OCI-LY1 (cell line): Measurements from ENCODE around the gene IL12RB1.
A peak's percentile ranks its signal among the peaks of the same experiment; 100 is the strongest.

Experiments used
- H2AFZ ChIP-seq: fragments of 200-600 bp; sonication (generic), shearing (Covaris generic); 2 replicates; pipeline ENCODE4 v1.6.0; 2014; ENCODE audit warnings: antibody characterized with exemption, mild to moderate bottlenecking, low read length
- H3F3A ChIP-seq: fragments of 200-600 bp; sonication (generic), shearing (Covaris generic); 2 replicates; pipeline ENCODE4 v1.6.0; 2014; ENCODE audit warnings: mild to moderate bottlenecking, antibody characterized with exemption, low read length, moderate library complexity; ENCODE audit not compliant: insufficient read depth
- H3K27ac ChIP-seq: fragments of 200-600 bp; sonication (generic); 2 replicates; pipeline ENCODE4 v1.5.1; 2014; ENCODE audit warnings: low read length, mixed run types, mild to moderate bottlenecking, low read depth; ENCODE audit not compliant: poor library complexity, severe bottlenecking
- H3K27me3 ChIP-seq: fragments of 200-600 bp; sonication (generic); 2 replicates; pipeline ENCODE4 v1.6.0; 2014; ENCODE audit warnings: antibody characterized with exemption, mild to moderate bottlenecking, low read length, moderate library complexity; ENCODE audit not compliant: insufficient read depth
- H3K36me3 ChIP-seq: fragments of 200-600 bp; sonication (generic); 2 replicates; pipeline ENCODE4 v1.6.1; 2014; ENCODE audit warnings: mild to moderate bottlenecking, antibody characterized with exemption, low read length, moderate library complexity, mixed read lengths; ENCODE audit not compliant: insufficient read depth
- H3K4me1 ChIP-seq: fragments of 200-600 bp; sonication (generic); 2 replicates; pipeline ENCODE4 v1.5.1; 2014; ENCODE audit warnings: mild to moderate bottlenecking, low read length, moderate library complexity; ENCODE audit not compliant: insufficient read depth, severe bottlenecking
- H3K4me2 ChIP-seq: fragments of 200-600 bp; sonication (generic), shearing (Covaris generic); 2 replicates; pipeline ENCODE4 v1.6.1; 2014; ENCODE audit warnings: low read length
- H3K4me3 ChIP-seq: fragments of 200-600 bp; sonication (generic); 2 replicates; pipeline ENCODE4 v1.5.1; 2014; ENCODE audit warnings: low read length, low read depth, mild to moderate bottlenecking, mixed read lengths; ENCODE audit not compliant: poor library complexity, severe bottlenecking
- H3K79me2 ChIP-seq: fragments of 200-600 bp; shearing (Covaris generic); 2 replicates; pipeline ENCODE4 v1.6.1; 2016; ENCODE audit warnings: mixed run types, low read length, mixed read lengths; ENCODE audit not compliant: insufficient read depth
- H3K9ac ChIP-seq: fragments of 200-600 bp; sonication (generic), shearing (Covaris generic); 2 replicates; pipeline ENCODE4 v1.6.1; 2014; ENCODE audit warnings: mild to moderate bottlenecking, low read length, mixed read lengths
- H3K9me2 ChIP-seq: fragments of 200-600 bp; sonication (generic), shearing (Covaris generic); 2 replicates; pipeline ENCODE4 v1.6.1; 2014; ENCODE audit warnings: low read depth, mild to moderate bottlenecking, low read length, mixed read lengths
- H3K9me3 ChIP-seq: fragments of 200-600 bp; shearing (Covaris generic); 2 replicates; pipeline ENCODE4 v1.6.1; 2014; ENCODE audit warnings: low read length, mixed read lengths
- H4K20me1 ChIP-seq: fragments of 200-600 bp; sonication (generic), shearing (Covaris generic); 2 replicates; pipeline ENCODE4 v1.6.0; 2016; ENCODE audit warnings: mild to moderate bottlenecking, low read length; ENCODE audit not compliant: insufficient read depth
- CTCF ChIP-seq: fragments of 200-600 bp; sonication (generic), shearing (Covaris generic); IDR thresholded peaks from 2 replicates; pipeline ENCODE4 v1.5.1; 2017; ENCODE audit warnings: mild to moderate bottlenecking, antibody characterized with exemption, low read length, moderate library complexity, mixed read lengths
- EZH2 ChIP-seq: fragments of 200-600 bp; sonication (generic), shearing (Covaris generic); IDR thresholded peaks from 2 replicates; pipeline ENCODE4 v1.8.0; 2017; ENCODE audit warnings: borderline replicate concordance, mixed run types, mild to moderate bottlenecking, antibody characterized with exemption, low read length, moderate library complexity, mixed read lengths

Gene IL12RB1

GRCh38 chr19:18020212-18021085 is 66.3 kb downstream of the IL12RB1 start:
- no peaks in the 10 kb centered on the region for H3K9me3 ChIP-seq
- no peaks in the 10 kb centered on the region for H3K9me2 ChIP-seq
- peaks cover 44% of the 10 kb centered on the region for H3K4me1 ChIP-seq
- no peaks in the 10 kb centered on the region for H3K27me3 ChIP-seq
- H3K4me2 ChIP-seq: peak overlapping the region; percentile 86; the same call in 1 of the 2 replicates
- peaks cover 4% of the 10 kb centered on the region; the same call in 1 of the 2 replicates for H3K36me3 ChIP-seq
- H3K4me3 ChIP-seq: no peak overlapping the region
- peak overlapping the region; percentile 92 for H3K27ac ChIP-seq
- H3K9ac ChIP-seq: peak overlapping the region; percentile 88; the same call in 1 of the 2 replicates
- TF ChIP-seq EZH2 (no peak), CTCF (no peak)
- 0 out of 2 replicates have a peak overlapping the region, but pooled peaks have one; percentile 79 for H2AFZ ChIP-seq
- no peaks in the 10 kb centered on the region for H3F3A ChIP-seq
- H4K20me1 ChIP-seq: no peaks in the 10 kb centered on the region
- H3K79me2 ChIP-seq: no peaks in the 10 kb centered on the region

GRCh38 chr19:18017275-18018083 is 69.3 kb downstream of the IL12RB1 start:
- peak overlapping the region; percentile 51 for H3K27ac ChIP-seq
- H3K4me2 ChIP-seq: no peak overlapping the region
- H3K9me2 ChIP-seq: no peaks in the 10 kb centered on the region
- H3K4me3 ChIP-seq: no peak overlapping the region
- H3K27me3 ChIP-seq: no peaks in the 10 kb centered on the region
- no peak overlapping the region for H3K9ac ChIP-seq
- no peaks in the 10 kb centered on the region for H4K20me1 ChIP-seq
- H3K79me2 ChIP-seq: no peaks in the 10 kb centered on the region
- TF ChIP-seq EZH2 (no peak), CTCF (no peak)
- peaks cover 28% of the 10 kb centered on the region for H3K36me3 ChIP-seq
- H2AFZ ChIP-seq: no peak overlapping the region
- H3K9me3 ChIP-seq: no peaks in the 10 kb centered on the region
- peaks cover 22% of the 10 kb centered on the region for H3K4me1 ChIP-seq
- H3F3A ChIP-seq: no peaks in the 10 kb centered on the region

- TF ChIP-seq CTCF: no peak
- TF ChIP-seq EZH2: no peak
- Histone ChIP-seq H3K9ac (no peak overlapping the region), H3K4me3 (no peak overlapping the region), H3K79me2 (no peaks in the 10 kb centered on the region), H3K9me2 (no peaks in the 10 kb centered on the region), H3K27ac (peak overlapping the region; percentile 16), H3K36me3 (peaks cover 34% of the 10 kb centered on the region), H3K4me1 (peaks cover 13% of the 10 kb centered on the region), H3K9me3 (no peaks in the 10 kb centered on the region), H3K27me3 (no peaks in the 10 kb centered on the region), H4K20me1 (no peaks in the 10 kb centered on the region), H3K4me2 (no peak overlapping the region), H3F3A (no peaks in the 10 kb centered on the region), H2AFZ (no peak overlapping the region)
These were observed 70.4 kb downstream of the IL12RB1 start for GRCh38 chr19:18016209-18016910.
